HG03575 (cell line): Measurements from ENCODE around the gene POSTN.

Source experiments
- ATAC-seq: cut with Tn5 transposase; IDR thresholded peaks from one replicate; pipeline ENCODE4 v1.9.1; 2021; ENCODE audit not compliant: unreplicated experiment, insufficient number of reproducible peaks, low FRiP score; ENCODE audit errors: extremely low read depth

Gene POSTN

GRCh38 chr13:37534181-37534580 lies 64.4 kb downstream of the POSTN start:
- ATAC-seq, result no peak

- ATAC-seq, result no peak
Measured at GRCh38 chr13:37531049-37531448, 67.5 kb downstream of the POSTN start.

GRCh38 chr13:37529751-37530385 lies 68.7 kb downstream of the POSTN start:
- ATAC-seq, result no peak

- no peak for ATAC-seq
Measured at GRCh38 chr13:37526710-37527473, 71.7 kb downstream of the POSTN start.

- ATAC-seq, result no peak
Measured at GRCh38 chr13:37515226-37515625, 83.3 kb downstream of the POSTN start.
